GM12878 (cell line): ENCODE measurements around the gene MVB12B. TPM values are rescaled to one million over a fixed set of nuclear protein-coding genes. Genes with fewer than 3 reads are reported as not detected.

Experiments
- ATAC-seq: fragments of 200-7000 bp; cut with Tn5 transposase; 3 replicates; pipeline ENCODE4 v1.9.1; 2020; ENCODE audit warnings: mild to moderate bottlenecking, moderate library complexity
- BruUV-seq: library from RNA; stranded (reverse); fragments of 400-500 nt; replicated peaks from 2 replicates; lab custom pipeline; 2021; lab: Mats Ljungman, UMichigan
- CTCF ChIA-PET: fragments of 300-600 bp; sonication (Branson Sonifier 250); formaldehyde crosslinking; extraction: SDS; loops from one replicate; lab custom pipeline; 2021; ENCODE audit warnings: inconsistent platforms; lab: Yijun Ruan, JAX
- POLR2A ChIA-PET: fragments of 350-600 bp; formaldehyde crosslinking; extraction: SDS; loops from one replicate; lab custom pipeline; 2021; ENCODE audit warnings: inconsistent platforms; lab: Charles Lee
- RAD21 ChIA-PET: fragments of 300-600 bp; sonication (Branson Sonifier 250); formaldehyde crosslinking; loops from one replicate; lab custom pipeline; 2023; ENCODE audit warnings: antibody characterized with exemption; ENCODE audit not compliant: unreplicated experiment; lab: Charles Lee
- SMC1A ChIA-PET: fragments of 300-600 bp; sonication (Branson Sonifier 250); formaldehyde crosslinking; loops from one replicate; lab custom pipeline; 2023; ENCODE audit not compliant: unreplicated experiment, uncharacterized antibody; lab: Charles Lee
- DNase-seq: peaks from one replicate; pipeline ENCODE4 v3.0.0-alpha.2; 2011; ENCODE audit warnings: low read depth, low spot score
- FAIRE-seq: peaks from 3 replicates; lab custom pipeline; 2011; peaks lifted over from hg19 to GRCh38; lab: Jason Lieb, UNC
- H2AFZ ChIP-seq: 2 replicates; pipeline ENCODE4 v1.6.0; 2011; ENCODE audit warnings: low read depth, low read length, control low read depth; ENCODE audit not compliant: control insufficient read depth
- H3K27ac ChIP-seq: 2 replicates; pipeline ENCODE4 v1.5.1; 2011; ENCODE audit warnings: control low read depth; ENCODE audit not compliant: control insufficient read depth, insufficient read depth
- H3K27me3 ChIP-seq, 2 experiments: replicated peaks in 1 of 2; 2 replicates each; pipeline versions ENCODE4 v1.6.0 to v1.6.1; 2011; ENCODE audit warnings: low read length in 1 of 2; ENCODE audit not compliant: control insufficient read depth in 2 of 2, insufficient read depth in 2 of 2
- H3K36me3 ChIP-seq, 2 experiments: 2 replicates each; pipeline ENCODE4 v1.5.1; 2011; ENCODE audit warnings: low read length in 1 of 2; ENCODE audit not compliant: control insufficient read depth in 2 of 2, insufficient read depth in 2 of 2
- H3K4me1 ChIP-seq: 2 replicates; pipeline ENCODE4 v1.6.1; 2011; ENCODE audit warnings: mild to moderate bottlenecking, low read length, moderate library complexity, mixed read lengths; ENCODE audit not compliant: control insufficient read depth, insufficient read depth
- H3K4me2 ChIP-seq: 2 replicates; pipeline ENCODE4 v1.6.0; 2011; ENCODE audit warnings: control low read depth; ENCODE audit not compliant: control insufficient read depth, insufficient read depth
- H3K4me3 ChIP-seq: fragments of 200-600 bp; sonication (generic); 2 replicates; pipeline ENCODE4 v1.5.1; 2016
- H3K79me2 ChIP-seq: 2 replicates; pipeline ENCODE4 v1.6.0; 2011; ENCODE audit warnings: low read length; ENCODE audit not compliant: control insufficient read depth, insufficient read depth
- H3K9ac ChIP-seq: 2 replicates; pipeline ENCODE4 v1.8.0; 2011; ENCODE audit warnings: low read length, control low read depth, mixed read lengths; ENCODE audit not compliant: control insufficient read depth, insufficient read depth
- H3K9me3 ChIP-seq: replicated peaks from 3 replicates; pipeline ENCODE4 v1.5.1; 2011; ENCODE audit warnings: mild to moderate bottlenecking, low read length; ENCODE audit not compliant: control insufficient read depth, insufficient read depth
- H4K20me1 ChIP-seq: 2 replicates; pipeline ENCODE4 v1.6.0; 2011; ENCODE audit not compliant: control insufficient read depth, insufficient read depth
- SUZ12 ChIP-seq: fragments of 200-600 bp; sonication (generic); IDR thresholded peaks from one replicate; pipeline ENCODE4 v1.6.1; 2018; ENCODE audit warnings: antibody characterized with exemption, mild to moderate bottlenecking; ENCODE audit not compliant: unreplicated experiment
- TBL1XR1 ChIP-seq: IDR thresholded peaks from 2 replicates; pipeline ENCODE4 v1.6.1; 2012; ENCODE audit warnings: low read depth, low read length, improper control_type of control experiment
- WGBS: methylation state at CpG from one replicate; pipeline ENCODE4 v1.1.6; 2016; ENCODE audit warnings: low lambda C conversion rate; ENCODE audit not compliant: insufficient replicate concordance, insufficient coverage; ENCODE audit errors: missing lambda C conversion rate; 5-methylcytosine and 5-hydroxymethylcytosine counted together
- in situ Hi-C: fragments of 300-500 bp; cut with MboI; formaldehyde crosslinking; loops from 9 replicates; pipeline ENCODE4 v1.14.3; 2018; ENCODE audit warnings: mixed read lengths
- intact Hi-C: fragments of 100-400 bp; cut with micrococcal nuclease; formaldehyde crosslinking; loops from one replicate; pipeline ENCODE4 v1.14.2; 2022; ENCODE audit not compliant: unreplicated experiment
- polyA plus RNA-seq, 11 experiments: library from polyadenylated mRNA; depleted of rRNA in 4 of 11; unstranded in 6 of 11; stranded (reverse) in 5 of 11; fragments of >200 nt; fragmentation: Nextera tagmentation in 4 of 11; fragmentation: Illumina TruSeq in 1 of 11; extraction: Ambion mirVana in 4 of 11; extraction: Trizol in 1 of 11; gene quantifications; 1 replicate in 1 of 11; 2 replicates in 10 of 11; pipeline versions ENCODE4 v1.2.1 to v1.2.3, GENCODE V29; 2011 to 2016; ENCODE audit warnings: inconsistent platforms in 2 of 11, missing spikeins in 2 of 11, low read depth in 1 of 11
- total RNA-seq, 4 experiments: library from RNA; depleted of rRNA in 3 of 4; stranded (reverse); fragments of >200 nt in 3 of 4; fragmentation: Illumina TruSeq in 1 of 4; extraction: Trizol in 1 of 4; gene quantifications; 2 replicates each; pipeline versions ENCODE4 v1.2.1 to v1.2.3, GENCODE V29; 2013 to 2021
- TF ChIP-seq, protein P1 (sequence below): fragments of 450-650 bp; IDR thresholded peaks from 2 replicates; pipeline ENCODE4 v1.6.1; 2016; ENCODE audit warnings: mild to moderate bottlenecking, moderate library complexity, borderline replicate concordance

Gene MVB12B
- total and polyA plus RNA-seq, 10 of the 15 experiments (the other 5 are each of a cell fraction or from before 2014, with no cell fraction given): 0.08 TPM; not detected in 9

- Histone ChIP-seq H3K9me3 (no peaks in the 10 kb centered on the region), H2AFZ (no peak overlapping the region), H3K27me3 (peaks cover 5 to 6% of the 10 kb centered on the region in 2 experiments), H3K36me3 (no peaks in the 10 kb centered on the region), H4K20me1 (no peaks in the 10 kb centered on the region; the same call in 1 of the 2 replicates), H3K9ac (no peak overlapping the region), H3K27ac (no peak overlapping the region), H3K79me2 (no peaks in the 10 kb centered on the region), H3K4me2 (no peak overlapping the region), H3K4me1 (no peaks in the 10 kb centered on the region; the same call in 1 of the 2 replicates), H3K4me3 (no peak overlapping the region)
- intact Hi-C loops (no loop called here), in situ Hi-C loops (no loop called here)
- ATAC-seq: no peak
- ChIA-PET CTCF (interaction anchor here (0.7 kb wide), 1 partner anchor 12 kb away, joined by 3 read pairs; no protein-coding TSS in a partner anchor), SMC1A (no interaction called here), RAD21 (no interaction called here), POLR2A (no interaction called here)
- FAIRE-seq: no peak
- TF ChIP-seq, protein P1, sequence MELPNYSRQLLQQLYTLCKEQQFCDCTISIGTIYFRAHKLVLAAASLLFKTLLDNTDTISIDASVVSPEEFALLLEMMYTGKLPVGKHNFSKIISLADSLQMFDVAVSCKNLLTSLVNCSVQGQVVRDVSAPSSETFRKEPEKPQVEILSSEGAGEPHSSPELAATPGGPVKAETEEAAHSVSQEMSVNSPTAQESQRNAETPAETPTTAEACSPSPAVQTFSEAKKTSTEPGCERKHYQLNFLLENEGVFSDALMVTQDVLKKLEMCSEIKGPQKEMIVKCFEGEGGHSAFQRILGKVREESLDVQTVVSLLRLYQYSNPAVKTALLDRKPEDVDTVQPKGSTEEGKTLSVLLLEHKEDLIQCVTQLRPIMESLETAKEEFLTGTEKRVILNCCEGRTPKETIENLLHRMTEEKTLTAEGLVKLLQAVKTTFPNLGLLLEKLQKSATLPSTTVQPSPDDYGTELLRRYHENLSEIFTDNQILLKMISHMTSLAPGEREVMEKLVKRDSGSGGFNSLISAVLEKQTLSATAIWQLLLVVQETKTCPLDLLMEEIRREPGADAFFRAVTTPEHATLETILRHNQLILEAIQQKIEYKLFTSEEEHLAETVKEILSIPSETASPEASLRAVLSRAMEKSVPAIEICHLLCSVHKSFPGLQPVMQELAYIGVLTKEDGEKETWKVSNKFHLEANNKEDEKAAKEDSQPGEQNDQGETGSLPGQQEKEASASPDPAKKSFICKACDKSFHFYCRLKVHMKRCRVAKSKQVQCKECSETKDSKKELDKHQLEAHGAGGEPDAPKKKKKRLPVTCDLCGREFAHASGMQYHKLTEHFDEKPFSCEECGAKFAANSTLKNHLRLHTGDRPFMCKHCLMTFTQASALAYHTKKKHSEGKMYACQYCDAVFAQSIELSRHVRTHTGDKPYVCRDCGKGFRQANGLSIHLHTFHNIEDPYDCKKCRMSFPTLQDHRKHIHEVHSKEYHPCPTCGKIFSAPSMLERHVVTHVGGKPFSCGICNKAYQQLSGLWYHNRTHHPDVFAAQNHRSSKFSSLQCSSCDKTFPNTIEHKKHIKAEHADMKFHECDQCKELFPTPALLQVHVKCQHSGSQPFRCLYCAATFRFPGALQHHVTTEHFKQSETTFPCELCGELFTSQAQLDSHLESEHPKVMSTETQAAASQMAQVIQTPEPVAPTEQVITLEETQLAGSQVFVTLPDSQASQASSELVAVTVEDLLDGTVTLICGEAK: no peak
- TF ChIP-seq TBL1XR1 (no peak), SUZ12 (no peak)
- DNase-seq: no peak
- 10% methylated on average over 24 of the region's 24 CpGs for WGBS
- BruUV-seq: no TSS peak
Observed at GRCh38 chr9:126532951-126533925, 206.6 kb downstream of the MVB12B start.
